ENCODE results near the gene AHRR. TPM values are rescaled to one million over a fixed set of nuclear protein-coding genes. Genes with fewer than 3 reads are reported as not detected.

Gene AHRR
- total and polyA plus RNA-seq, 2 donors = 0.34 to 0.52 TPM

DNA sequence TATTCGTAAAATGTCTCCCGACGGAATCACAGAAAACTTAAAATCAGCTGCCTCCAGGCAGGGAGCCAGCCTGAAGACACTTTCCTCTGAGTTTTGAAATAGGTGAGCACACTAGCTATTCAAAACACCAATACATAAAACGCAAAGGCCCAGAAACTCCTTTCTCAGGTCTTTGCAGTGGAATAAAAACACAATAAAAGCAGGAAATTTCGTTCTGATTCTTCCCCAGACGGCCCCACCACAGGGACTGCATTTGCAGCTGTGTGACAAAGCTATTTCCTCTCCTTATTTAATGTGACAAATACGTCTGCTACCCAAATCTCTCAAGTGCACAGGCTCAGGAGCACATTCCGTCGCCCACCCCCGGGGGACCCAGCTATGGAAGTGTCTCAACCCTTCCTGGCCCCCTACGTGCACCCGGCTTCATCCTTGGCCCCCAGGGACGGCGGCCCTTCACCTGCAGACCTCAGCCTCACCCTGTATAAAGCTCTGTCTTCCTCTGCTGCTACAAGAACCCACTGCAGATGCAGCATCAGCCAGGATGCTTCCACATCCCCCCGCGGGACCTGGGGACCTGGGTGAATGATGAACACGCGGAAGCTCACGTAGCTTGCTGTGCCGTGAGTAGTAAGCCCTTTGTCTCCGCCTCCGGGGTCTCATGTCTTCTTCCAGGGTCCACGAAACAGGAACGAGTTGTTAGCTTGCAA, 24.9 kb downstream of the AHRR start:
- Histone ChIP-seq H3K27ac (ENCODE audit: low read depth in 1 of 2, low read length in 1 of 2) (peak overlapping the region in 1 of 2 donors; percentile 32), H3K4me3 (ENCODE audit: low read length in 2 of 2) (no peak overlapping the region), H3K9me3 (ENCODE audit: control insufficient read depth in 2 of 2, insufficient read depth in 1 of 2, low read length in 1 of 2) (peaks cover 1 to 10% of the 10 kb centered on the region in 2 donors), H3K27me3 (ENCODE audit: control insufficient read depth in 2 of 2, insufficient read depth in 1 of 2, low read length in 1 of 2) (peaks cover 3 to 17% of the 10 kb centered on the region in 2 donors), H3K36me3 (ENCODE audit: control insufficient read depth in 2 of 2, insufficient read depth in 2 of 2, low read length in 1 of 2) (no peaks in the 10 kb centered on the region), H3K4me1 (ENCODE audit: control insufficient read depth in 2 of 2, insufficient read depth in 2 of 2, low read length in 2 of 2) (peaks cover 0 to 16% of the 10 kb centered on the region in 2 donors)
- 27% methylated on average over 24 of the region's 24 CpGs for WGBS
- DNase-seq (ENCODE audit: low read depth in 6 of 9, low spot score in 9 of 9) = peak in 2 of 9 donors; percentile 24 to 59

GRCh38 chr5:347712-348284, 26.3 kb downstream of the AHRR start:
- H3K27me3 ChIP-seq (ENCODE audit: control insufficient read depth in 2 of 2, insufficient read depth in 1 of 2, low read length in 1 of 2) = peaks cover 3 to 12% of the 10 kb centered on the region in 2 donors
- no peaks in the 10 kb centered on the region for H3K36me3 ChIP-seq (ENCODE audit: control insufficient read depth in 2 of 2, insufficient read depth in 2 of 2, low read length in 1 of 2)
- DNase-seq (ENCODE audit: low read depth in 6 of 9, low spot score in 9 of 9) = no peak
- H3K27ac ChIP-seq (ENCODE audit: low read depth in 1 of 2, low read length in 1 of 2) = no peak overlapping the region
- H3K4me3 ChIP-seq (ENCODE audit: low read length in 2 of 2) = no peak overlapping the region
- H3K9me3 ChIP-seq (ENCODE audit: control insufficient read depth in 2 of 2, insufficient read depth in 1 of 2, low read length in 1 of 2) = peaks cover 0 to 8% of the 10 kb centered on the region in 2 donors
- 96% methylated on average over 10 of the region's 10 CpGs for WGBS
- H3K4me1 ChIP-seq (ENCODE audit: control insufficient read depth in 2 of 2, insufficient read depth in 2 of 2, low read length in 2 of 2) = peaks cover 0 to 16% of the 10 kb centered on the region in 2 donors

GRCh38 chr5:348726-349125, 27.2 kb downstream of the AHRR start:
- H3K36me3 ChIP-seq (ENCODE audit: control insufficient read depth in 2 of 2, insufficient read depth in 2 of 2, low read length in 1 of 2) = no peaks in the 10 kb centered on the region
- H3K27ac ChIP-seq (ENCODE audit: low read depth in 1 of 2, low read length in 1 of 2) = no peak overlapping the region
- peaks cover 0 to 16% of the 10 kb centered on the region in 2 donors for H3K4me1 ChIP-seq (ENCODE audit: control insufficient read depth in 2 of 2, insufficient read depth in 2 of 2, low read length in 2 of 2)
- 94% methylated on average over 5 of the region's 5 CpGs for WGBS
- DNase-seq (ENCODE audit: low read depth in 6 of 9, low spot score in 9 of 9) = no peak
- H3K27me3 ChIP-seq (ENCODE audit: control insufficient read depth in 2 of 2, insufficient read depth in 1 of 2, low read length in 1 of 2) = peaks cover 0 to 5% of the 10 kb centered on the region in 2 donors
- no peak overlapping the region for H3K4me3 ChIP-seq (ENCODE audit: low read length in 2 of 2)
- H3K9me3 ChIP-seq (ENCODE audit: control insufficient read depth in 2 of 2, insufficient read depth in 1 of 2, low read length in 1 of 2) = no peaks in the 10 kb centered on the region

- H3K9me3 ChIP-seq (ENCODE audit: control insufficient read depth in 2 of 2, insufficient read depth in 1 of 2, low read length in 1 of 2) = no peaks in the 10 kb centered on the region
- no peak for DNase-seq (ENCODE audit: low read depth in 6 of 9, low spot score in 9 of 9)
- H3K36me3 ChIP-seq (ENCODE audit: control insufficient read depth in 2 of 2, insufficient read depth in 2 of 2, low read length in 1 of 2) = no peaks in the 10 kb centered on the region
- H3K27me3 ChIP-seq (ENCODE audit: control insufficient read depth in 2 of 2, insufficient read depth in 1 of 2, low read length in 1 of 2) = peaks cover 0 to 5% of the 10 kb centered on the region in 2 donors
- H3K27ac ChIP-seq (ENCODE audit: low read depth in 1 of 2, low read length in 1 of 2) = no peak overlapping the region
- peaks cover 0 to 16% of the 10 kb centered on the region in 2 donors for H3K4me1 ChIP-seq (ENCODE audit: control insufficient read depth in 2 of 2, insufficient read depth in 2 of 2, low read length in 2 of 2)
- WGBS = 97% methylated on average over 9 of the region's 9 CpGs
- H3K4me3 ChIP-seq (ENCODE audit: low read length in 2 of 2) = no peak overlapping the region
These were observed 28.8 kb downstream of the AHRR start for GRCh38 chr5:350355-350754.

GRCh38 chr5:351084-351920, 29.8 kb downstream of the AHRR start:
- no peak overlapping the region for H3K4me3 ChIP-seq (ENCODE audit: low read length in 2 of 2)
- no peak for DNase-seq (ENCODE audit: low read depth in 6 of 9, low spot score in 9 of 9)
- H3K36me3 ChIP-seq (ENCODE audit: control insufficient read depth in 2 of 2, insufficient read depth in 2 of 2, low read length in 1 of 2) = no peaks in the 10 kb centered on the region
- H3K27ac ChIP-seq (ENCODE audit: low read depth in 1 of 2, low read length in 1 of 2) = no peak overlapping the region
- peaks cover 0 to 7% of the 10 kb centered on the region in 2 donors for H3K4me1 ChIP-seq (ENCODE audit: control insufficient read depth in 2 of 2, insufficient read depth in 2 of 2, low read length in 2 of 2)
- no peaks in the 10 kb centered on the region for H3K9me3 ChIP-seq (ENCODE audit: control insufficient read depth in 2 of 2, insufficient read depth in 1 of 2, low read length in 1 of 2)
- peaks cover 0 to 5% of the 10 kb centered on the region in 2 donors for H3K27me3 ChIP-seq (ENCODE audit: control insufficient read depth in 2 of 2, insufficient read depth in 1 of 2, low read length in 1 of 2)
- WGBS = 74% methylated on average over 19 of the region's 19 CpGs

DNA sequence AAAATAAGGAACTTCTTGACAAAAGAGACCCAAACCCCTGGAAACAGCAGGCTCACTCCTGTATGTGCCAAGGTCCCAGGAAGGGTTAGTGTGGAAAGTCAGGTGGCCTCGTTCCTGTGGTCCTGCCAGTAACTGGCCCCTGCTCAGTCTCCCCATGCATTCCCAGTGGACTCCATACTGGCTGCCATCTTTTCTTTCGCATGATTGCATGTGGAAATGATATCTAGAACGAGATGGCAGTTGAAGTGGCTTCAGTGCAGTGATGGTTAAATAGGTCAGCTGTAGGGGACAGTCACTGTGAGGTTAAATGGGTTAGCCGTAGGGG, 30.4 kb downstream of the AHRR start:
- Histone ChIP-seq H3K4me1 (ENCODE audit: control insufficient read depth in 2 of 2, insufficient read depth in 2 of 2, low read length in 2 of 2) (peaks cover 0 to under 1% of the 10 kb centered on the region in 2 donors), H3K27ac (ENCODE audit: low read depth in 1 of 2, low read length in 1 of 2) (no peak overlapping the region), H3K36me3 (ENCODE audit: control insufficient read depth in 2 of 2, insufficient read depth in 2 of 2, low read length in 1 of 2) (no peaks in the 10 kb centered on the region), H3K9me3 (ENCODE audit: control insufficient read depth in 2 of 2, insufficient read depth in 1 of 2, low read length in 1 of 2) (no peaks in the 10 kb centered on the region), H3K4me3 (ENCODE audit: low read length in 2 of 2) (no peak overlapping the region), H3K27me3 (ENCODE audit: control insufficient read depth in 2 of 2, insufficient read depth in 1 of 2, low read length in 1 of 2) (peaks cover 0 to 5% of the 10 kb centered on the region in 2 donors)
- WGBS = 87% methylated on average over 4 of the region's 4 CpGs
- DNase-seq (ENCODE audit: low read depth in 6 of 9, low spot score in 9 of 9) = no peak

GRCh38 chr5:352639-353611, 31.4 kb downstream of the AHRR start:
- Histone ChIP-seq H3K4me3 (ENCODE audit: low read length in 2 of 2) (no peak overlapping the region), H3K36me3 (ENCODE audit: control insufficient read depth in 2 of 2, insufficient read depth in 2 of 2, low read length in 1 of 2) (no peaks in the 10 kb centered on the region), H3K27me3 (ENCODE audit: control insufficient read depth in 2 of 2, insufficient read depth in 1 of 2, low read length in 1 of 2) (peaks cover 0 to under 1% of the 10 kb centered on the region in 2 donors), H3K4me1 (ENCODE audit: control insufficient read depth in 2 of 2, insufficient read depth in 2 of 2, low read length in 2 of 2) (no peaks in the 10 kb centered on the region), H3K27ac (ENCODE audit: low read depth in 1 of 2, low read length in 1 of 2) (no peak overlapping the region), H3K9me3 (ENCODE audit: control insufficient read depth in 2 of 2, insufficient read depth in 1 of 2, low read length in 1 of 2) (no peaks in the 10 kb centered on the region)
- DNase-seq (ENCODE audit: low read depth in 6 of 9, low spot score in 9 of 9) = no peak
- 90% methylated on average over 22 of the region's 22 CpGs for WGBS

GRCh38 chr5:353612-354580, 32.4 kb downstream of the AHRR start:
- H3K27ac ChIP-seq (ENCODE audit: low read depth in 1 of 2, low read length in 1 of 2) = no peak overlapping the region
- no peaks in the 10 kb centered on the region for H3K4me1 ChIP-seq (ENCODE audit: control insufficient read depth in 2 of 2, insufficient read depth in 2 of 2, low read length in 2 of 2)
- H3K36me3 ChIP-seq (ENCODE audit: control insufficient read depth in 2 of 2, insufficient read depth in 2 of 2, low read length in 1 of 2) = no peaks in the 10 kb centered on the region
- no peak overlapping the region for H3K4me3 ChIP-seq (ENCODE audit: low read length in 2 of 2)
- H3K27me3 ChIP-seq (ENCODE audit: control insufficient read depth in 2 of 2, insufficient read depth in 1 of 2, low read length in 1 of 2) = no peaks in the 10 kb centered on the region
- 96% methylated on average over 30 of the region's 30 CpGs for WGBS
- H3K9me3 ChIP-seq (ENCODE audit: control insufficient read depth in 2 of 2, insufficient read depth in 1 of 2, low read length in 1 of 2) = no peaks in the 10 kb centered on the region
- DNase-seq (ENCODE audit: low read depth in 6 of 9, low spot score in 9 of 9) = no peak

Measured in thymus (tissue), 11 donors.